Measurements from ENCODE around the gene RAB33B. TPM values are rescaled to one million over a fixed set of nuclear protein-coding genes. Genes with fewer than 3 reads are reported as not detected.

The RAB33B gene
- polyA plus RNA-seq, 1 donor (not counting 4 experiments of a cell fraction or from before 2014, with no cell fraction given): 4.4 TPM

- H2AFZ ChIP-seq (ENCODE audit: control insufficient read depth, low read length): no peak overlapping the region
- no peak overlapping the region for H3K9ac ChIP-seq (ENCODE audit: control insufficient read depth, extremely low read depth, insufficient read depth, low read length)
- no peak for FAIRE-seq
- H3K9me3 ChIP-seq (ENCODE audit: control insufficient read depth, low read depth, low read length): no peaks in the 10 kb centered on the region
- peaks cover 10% of the 10 kb centered on the region for H3K79me2 ChIP-seq (ENCODE audit: control insufficient read depth, insufficient read depth, low read length)
- no peak overlapping the region for H3K4me3 ChIP-seq (ENCODE audit: control insufficient read depth in 2 of 3, extremely low read depth in 1 of 3, insufficient read depth in 2 of 3, low read depth in 1 of 3, low read length in 3 of 3)
- H3K4me2 ChIP-seq (ENCODE audit: control insufficient read depth, extremely low read depth, insufficient read depth, low read depth, low read length): no peak overlapping the region
- H3K27me3 ChIP-seq (ENCODE audit: control insufficient read depth, extremely low read depth, insufficient read depth, low read length): no peaks in the 10 kb centered on the region
- no peak for DNase-seq (ENCODE audit: low read depth, low spot score)
- TF ChIP-seq EZH2 (IDR thresholded peaks at IDR 0.05; ENCODE audit: low read length) (no peak), CTCF (optimal IDR thresholded peaks at IDR 0.05 in 1 of 3, IDR thresholded peaks at IDR 0.05 in 1 of 3, conservative IDR thresholded peaks at IDR 0.05 in 1 of 3; ENCODE audit: extremely low read depth in 1 of 3, insufficient read depth in 2 of 3, low read length in 3 of 3) (no peak)
- H3K27ac ChIP-seq (ENCODE audit: control insufficient read depth, insufficient read depth, low read length): no peak overlapping the region
- H4K20me1 ChIP-seq (ENCODE audit: control insufficient read depth, extremely low read depth, insufficient read depth, low read length): no peaks in the 10 kb centered on the region
- dilution Hi-C loops (cut with MboI; ENCODE audit: extremely low pct_ligation_motif_present, low sequenced_read_pairs): no loop called here
- H3K36me3 ChIP-seq (ENCODE audit: control insufficient read depth in 2 of 2, extremely low read depth in 1 of 2, insufficient read depth in 2 of 2, low read length in 2 of 2): peaks cover 2 to 5% of the 10 kb centered on the region in 2 experiments
- H3K4me1 ChIP-seq (ENCODE audit: control insufficient read depth, extremely low read depth, insufficient read depth, low read length): no peaks in the 10 kb centered on the region
- no peaks in the 10 kb centered on the region for H3K9me1 ChIP-seq (ENCODE audit: control insufficient read depth, extremely low read depth, insufficient read depth, low read length)
Measured at GRCh38 chr4:139470997-139471665, 17.2 kb downstream of the RAB33B start.

- H2AFZ ChIP-seq (ENCODE audit: control insufficient read depth, low read length): no peak overlapping the region
- no peak overlapping the region for H3K9ac ChIP-seq (ENCODE audit: control insufficient read depth, extremely low read depth, insufficient read depth, low read length)
- FAIRE-seq: no peak
- DNase-seq (ENCODE audit: low read depth, low spot score): no peak
- H3K27ac ChIP-seq (ENCODE audit: control insufficient read depth, insufficient read depth, low read length): no peak overlapping the region
- dilution Hi-C loops (cut with MboI; ENCODE audit: extremely low pct_ligation_motif_present, low sequenced_read_pairs): no loop called here
- H4K20me1 ChIP-seq (ENCODE audit: control insufficient read depth, extremely low read depth, insufficient read depth, low read length): no peaks in the 10 kb centered on the region
- H3K4me3 ChIP-seq (ENCODE audit: control insufficient read depth in 2 of 3, extremely low read depth in 1 of 3, insufficient read depth in 2 of 3, low read depth in 1 of 3, low read length in 3 of 3): no peak overlapping the region
- H3K4me1 ChIP-seq (ENCODE audit: control insufficient read depth, extremely low read depth, insufficient read depth, low read length): no peaks in the 10 kb centered on the region
- H3K79me2 ChIP-seq (ENCODE audit: control insufficient read depth, insufficient read depth, low read length): peaks cover 7% of the 10 kb centered on the region
- no peak for TF ChIP-seq EZH2 (IDR thresholded peaks at IDR 0.05; ENCODE audit: low read length)
- H3K9me3 ChIP-seq (ENCODE audit: control insufficient read depth, low read depth, low read length): no peaks in the 10 kb centered on the region
- H3K27me3 ChIP-seq (ENCODE audit: control insufficient read depth, extremely low read depth, insufficient read depth, low read length): no peaks in the 10 kb centered on the region
- H3K9me1 ChIP-seq (ENCODE audit: control insufficient read depth, extremely low read depth, insufficient read depth, low read length): no peaks in the 10 kb centered on the region
- no peak overlapping the region for H3K4me2 ChIP-seq (ENCODE audit: control insufficient read depth, extremely low read depth, insufficient read depth, low read depth, low read length)
- peaks cover 2 to 5% of the 10 kb centered on the region in 2 experiments for H3K36me3 ChIP-seq (ENCODE audit: control insufficient read depth in 2 of 2, extremely low read depth in 1 of 2, insufficient read depth in 2 of 2, low read length in 2 of 2)
Measured at GRCh38 chr4:139472852-139473251, 18.9 kb downstream of the RAB33B start.

GRCh38 chr4:139476363-139476762, 22.4 kb downstream of the RAB33B start:
- FAIRE-seq (no peak), DNase-seq (ENCODE audit: low read depth, low spot score) (no peak)
- Histone ChIP-seq H3K4me1 (ENCODE audit: control insufficient read depth, extremely low read depth, insufficient read depth, low read length) (no peaks in the 10 kb centered on the region), H3K27ac (ENCODE audit: control insufficient read depth, insufficient read depth, low read length) (no peak overlapping the region), H3K9me1 (ENCODE audit: control insufficient read depth, extremely low read depth, insufficient read depth, low read length) (no peaks in the 10 kb centered on the region), H3K36me3 (ENCODE audit: control insufficient read depth in 2 of 2, extremely low read depth in 1 of 2, insufficient read depth in 2 of 2, low read length in 2 of 2) (peaks cover 3 to 5% of the 10 kb centered on the region in 2 experiments), H4K20me1 (ENCODE audit: control insufficient read depth, extremely low read depth, insufficient read depth, low read length) (no peaks in the 10 kb centered on the region), H3K9ac (ENCODE audit: control insufficient read depth, extremely low read depth, insufficient read depth, low read length) (no peak overlapping the region), H3K4me3 (ENCODE audit: control insufficient read depth in 2 of 3, extremely low read depth in 1 of 3, insufficient read depth in 2 of 3, low read depth in 1 of 3, low read length in 3 of 3) (no peak overlapping the region), H3K4me2 (ENCODE audit: control insufficient read depth, extremely low read depth, insufficient read depth, low read depth, low read length) (no peak overlapping the region), H3K9me3 (ENCODE audit: control insufficient read depth, low read depth, low read length) (no peaks in the 10 kb centered on the region), H3K79me2 (ENCODE audit: control insufficient read depth, insufficient read depth, low read length) (no peaks in the 10 kb centered on the region), H3K27me3 (ENCODE audit: control insufficient read depth, extremely low read depth, insufficient read depth, low read length) (no peaks in the 10 kb centered on the region), H2AFZ (ENCODE audit: control insufficient read depth, low read length) (no peak overlapping the region)
- dilution Hi-C loops (cut with MboI; ENCODE audit: extremely low pct_ligation_motif_present, low sequenced_read_pairs): no loop called here
- TF ChIP-seq CTCF (optimal IDR thresholded peaks at IDR 0.05 in 1 of 3, IDR thresholded peaks at IDR 0.05 in 1 of 3, conservative IDR thresholded peaks at IDR 0.05 in 1 of 3; ENCODE audit: extremely low read depth in 1 of 3, insufficient read depth in 2 of 3, low read length in 3 of 3) (no peak), EZH2 (IDR thresholded peaks at IDR 0.05; ENCODE audit: low read length) (no peak)

Data from keratinocyte (primary cell).